Natural killer cell (primary cell): Measurements from ENCODE around the gene ZNF536. TPM values are rescaled to one million over a fixed set of nuclear protein-coding genes. Genes with fewer than 3 reads are reported as not detected.

Experiments used
- ATAC-seq, 3 donors: fragments of 150-1000 bp in 2 of 3; fragments of 200-7000 bp in 1 of 3; cut with Tn5 transposase; 1 replicate in 1 of 3; 2 replicates in 2 of 3; pipeline ENCODE4 v1.10.0; 2021; ENCODE audit warnings: mild to moderate bottlenecking in 2 of 3, moderate library complexity in 2 of 3
- DNase-seq, 2 donors: peaks; one replicate each; pipeline versions ENCODE4 v3.0.0 to v3.0.0-alpha.2; 2013 to 2021; ENCODE audit warnings: mixed read lengths in 1 of 2
- H3K27ac ChIP-seq: one replicate; pipeline ENCODE4 v1.5.1; 2013; ENCODE audit warnings: mild to moderate bottlenecking, low read length
- H3K27me3 ChIP-seq: one replicate; pipeline ENCODE4 v1.6.1; 2013; ENCODE audit warnings: low read length; ENCODE audit not compliant: control insufficient read depth, insufficient read depth
- H3K36me3 ChIP-seq: one replicate; pipeline ENCODE4 v1.6.1; 2013; ENCODE audit warnings: low read length; ENCODE audit not compliant: control insufficient read depth, insufficient read depth
- H3K4me1 ChIP-seq: one replicate; pipeline ENCODE4 v1.6.1; 2013; ENCODE audit warnings: low read length; ENCODE audit not compliant: control insufficient read depth, insufficient read depth
- H3K4me3 ChIP-seq: one replicate; pipeline ENCODE4 v1.5.1; 2013; ENCODE audit warnings: low read length
- H3K9me3 ChIP-seq: one replicate; pipeline ENCODE4 v1.6.1; 2013; ENCODE audit warnings: low read length; ENCODE audit not compliant: control insufficient read depth, insufficient read depth
- H3K27ac Mint-ChIP-seq, 2 donors: one replicate each; pipeline ENCODE4 v1.8.0; 2022; ENCODE audit warnings: mild to moderate bottlenecking in 2 of 2, mixed read lengths in 2 of 2, moderate library complexity in 1 of 2
- H3K27me3 Mint-ChIP-seq, 2 donors: one replicate each; pipeline ENCODE4 v1.8.0; 2022; ENCODE audit warnings: low read depth in 2 of 2, mixed read lengths in 2 of 2
- H3K36me3 Mint-ChIP-seq: one replicate; pipeline ENCODE4 v1.8.0; 2022; ENCODE audit warnings: mixed read lengths
- H3K4me1 Mint-ChIP-seq, 2 donors: one replicate each; pipeline ENCODE4 v1.8.0; 2022; ENCODE audit warnings: mixed read lengths in 2 of 2
- H3K4me3 Mint-ChIP-seq: one replicate; pipeline ENCODE4 v1.8.0; 2022; ENCODE audit warnings: mild to moderate bottlenecking, moderate library complexity, mixed read lengths
- H3K9me3 Mint-ChIP-seq, 2 donors: one replicate each; pipeline ENCODE4 v1.8.0; 2022; ENCODE audit warnings: mixed read lengths in 2 of 2
- WGBS: methylation state at CpG from one replicate; pipeline ENCODE4 v1.1.7; 2013; ENCODE audit warnings: missing lambda C conversion rate; ENCODE audit not compliant: insufficient coverage; 5-methylcytosine and 5-hydroxymethylcytosine counted together
- intact Hi-C: fragments of 100-400 bp; cut with micrococcal nuclease; formaldehyde crosslinking; loops from one replicate; pipeline ENCODE4 v1.14.2; 2022
- total RNA-seq, 4 donors: library from RNA; stranded (reverse); fragments of 120-200 nt in 1 of 4; gene quantifications; one replicate each; pipeline versions ENCODE4 v1.2.3 to v1.2.4, GENCODE V29; 2013 to 2022
- TF ChIP-seq, protein P1 (sequence below): fragments of 200-600 bp; IDR thresholded peaks from one replicate; pipeline ENCODE4 v1.8.0; 2022; ENCODE audit warnings: antibody characterized with exemption

ZNF536 gene
- total RNA-seq, 3 donors from 2014 or later (not counting 1 experiment from before 2014, with no cell fraction given), result not detected

GRCh38 chr19:30333291-30334065, 38.7 kb upstream of the ZNF536 start:
- no peaks in the 10 kb centered on the region for H3K4me1 Mint-ChIP-seq
- H3K4me1 ChIP-seq, result no peaks in the 10 kb centered on the region
- no peaks in the 10 kb centered on the region for H3K36me3 ChIP-seq
- H3K27me3 ChIP-seq, result no peaks in the 10 kb centered on the region
- no peak overlapping the region for H3K27ac ChIP-seq
- intact Hi-C loops, result no loop called here
- no peak overlapping the region for H3K4me3 ChIP-seq
- 84% methylated on average over 11 of the region's 12 CpGs for WGBS
- H3K4me3 Mint-ChIP-seq, result no peak overlapping the region
- no peak overlapping the region for H3K27ac Mint-ChIP-seq
- H3K9me3 Mint-ChIP-seq, result no peaks in the 10 kb centered on the region
- ATAC-seq (no peak), DNase-seq (no peak)
- no peaks in the 10 kb centered on the region for H3K9me3 ChIP-seq
- no peaks in the 10 kb centered on the region for H3K36me3 Mint-ChIP-seq
- H3K27me3 Mint-ChIP-seq, result peaks cover 2 to 14% of the 10 kb centered on the region in 2 donors
- TF ChIP-seq, protein P1, sequence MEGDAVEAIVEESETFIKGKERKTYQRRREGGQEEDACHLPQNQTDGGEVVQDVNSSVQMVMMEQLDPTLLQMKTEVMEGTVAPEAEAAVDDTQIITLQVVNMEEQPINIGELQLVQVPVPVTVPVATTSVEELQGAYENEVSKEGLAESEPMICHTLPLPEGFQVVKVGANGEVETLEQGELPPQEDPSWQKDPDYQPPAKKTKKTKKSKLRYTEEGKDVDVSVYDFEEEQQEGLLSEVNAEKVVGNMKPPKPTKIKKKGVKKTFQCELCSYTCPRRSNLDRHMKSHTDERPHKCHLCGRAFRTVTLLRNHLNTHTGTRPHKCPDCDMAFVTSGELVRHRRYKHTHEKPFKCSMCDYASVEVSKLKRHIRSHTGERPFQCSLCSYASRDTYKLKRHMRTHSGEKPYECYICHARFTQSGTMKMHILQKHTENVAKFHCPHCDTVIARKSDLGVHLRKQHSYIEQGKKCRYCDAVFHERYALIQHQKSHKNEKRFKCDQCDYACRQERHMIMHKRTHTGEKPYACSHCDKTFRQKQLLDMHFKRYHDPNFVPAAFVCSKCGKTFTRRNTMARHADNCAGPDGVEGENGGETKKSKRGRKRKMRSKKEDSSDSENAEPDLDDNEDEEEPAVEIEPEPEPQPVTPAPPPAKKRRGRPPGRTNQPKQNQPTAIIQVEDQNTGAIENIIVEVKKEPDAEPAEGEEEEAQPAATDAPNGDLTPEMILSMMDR, result no peak

GRCh38 chr19:30334841-30335240, 37.3 kb upstream of the ZNF536 start:
- intact Hi-C loops, result no loop called here
- H3K4me1 Mint-ChIP-seq, result no peaks in the 10 kb centered on the region

DNA sequence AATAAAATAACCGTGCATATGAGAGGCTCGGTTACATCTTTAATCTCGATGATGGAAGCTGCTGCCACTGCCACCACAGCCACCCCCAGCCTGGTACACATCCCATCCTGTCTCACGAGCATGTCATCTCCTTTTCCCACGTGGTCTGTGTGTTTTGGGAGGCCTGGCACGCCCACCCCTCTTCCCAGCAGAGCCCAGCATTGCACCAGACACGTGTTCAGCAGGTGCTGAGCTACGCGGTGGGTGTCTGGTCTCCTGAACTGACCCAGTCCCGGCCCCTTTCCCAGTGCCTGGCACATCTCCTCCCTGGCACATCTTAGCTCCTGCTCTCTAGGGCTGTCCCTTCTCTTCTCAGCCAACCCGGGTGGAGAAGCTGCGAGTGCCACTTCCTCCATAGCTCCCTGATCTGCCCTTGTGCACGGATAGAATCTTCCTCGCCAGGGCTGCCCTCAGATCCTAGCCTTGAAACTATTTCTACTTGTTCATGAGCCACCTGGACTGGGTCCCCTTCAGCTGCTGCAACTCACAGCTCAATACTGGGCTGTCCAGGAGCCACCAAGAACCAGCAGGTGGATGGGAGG, 36.8 kb upstream of the ZNF536 start:
- TF ChIP-seq, protein P1, result no peak
- 78% methylated on average over 14 of the region's 14 CpGs for WGBS
- intact Hi-C loops, result no loop called here
- H3K4me3 ChIP-seq, result no peak overlapping the region
- H3K9me3 Mint-ChIP-seq, result no peaks in the 10 kb centered on the region
- no peaks in the 10 kb centered on the region for H3K4me1 Mint-ChIP-seq
- no peak overlapping the region for H3K27ac Mint-ChIP-seq
- no peak overlapping the region for H3K27ac ChIP-seq
- no peaks in the 10 kb centered on the region for H3K27me3 ChIP-seq
- no peak for DNase-seq
- no peaks in the 10 kb centered on the region for H3K36me3 Mint-ChIP-seq
- ATAC-seq, result no peak
- H3K36me3 ChIP-seq, result no peaks in the 10 kb centered on the region
- H3K9me3 ChIP-seq, result no peaks in the 10 kb centered on the region
- peaks cover 2 to 14% of the 10 kb centered on the region in 2 donors for H3K27me3 Mint-ChIP-seq
- no peak overlapping the region for H3K4me3 Mint-ChIP-seq
- no peaks in the 10 kb centered on the region for H3K4me1 ChIP-seq

More at GRCh38 chr19:30334841-30335240, 37.3 kb upstream of the ZNF536 start:
- TF ChIP-seq, protein P1, result no peak
- Histone ChIP-seq H3K4me1 (no peaks in the 10 kb centered on the region), H3K27me3 (no peaks in the 10 kb centered on the region), H3K4me3 (no peak overlapping the region), H3K9me3 (no peaks in the 10 kb centered on the region), H3K27ac (no peak overlapping the region), H3K36me3 (no peaks in the 10 kb centered on the region)
- no peak for DNase-seq
- Mint-ChIP-seq H3K9me3 (no peaks in the 10 kb centered on the region), H3K27me3 (peaks cover 2 to 14% of the 10 kb centered on the region in 2 donors), H3K4me3 (no peak overlapping the region), H3K27ac (no peak overlapping the region), H3K36me3 (no peaks in the 10 kb centered on the region)
- 89% methylated on average over 10 of the region's 10 CpGs for WGBS
- ATAC-seq, result no peak
